HG03280 (cell line): ENCODE measurements around the gene MLN.
A peak's percentile ranks its signal among the peaks of the same experiment; 100 is the strongest.

Experiments
- ATAC-seq: cut with Tn5 transposase; IDR thresholded peaks from one replicate; pipeline ENCODE4 v1.9.1; 2021; ENCODE audit warnings: mild to moderate bottlenecking, moderate library complexity; ENCODE audit not compliant: unreplicated experiment

Gene MLN

GRCh38 chr6:33790910-33791309, 12.9 kb downstream of the MLN start:
- no peak for ATAC-seq

- no peak for ATAC-seq
These were observed 13.4 kb downstream of the MLN start for GRCh38 chr6:33790379-33790778.

- ATAC-seq = no peak
These were observed 14.3 kb downstream of the MLN start for GRCh38 chr6:33789550-33789895.

- peak; percentile 82 for ATAC-seq
These were observed 14.9 kb downstream of the MLN start, which contains the start of gene LEMD2 for GRCh38 chr6:33788694-33789549. Gene LEMD2 (minus strand): TSS chr6:33789130. CDS start chr6:33789116, 14 bp downstream.

GRCh38 chr6:33787954-33788693, 15.7 kb downstream of the MLN start:
- peak; percentile 45 for ATAC-seq

- no peak for ATAC-seq
These were observed 16.4 kb downstream of the MLN start for GRCh38 chr6:33787346-33787953.

GRCh38 chr6:33786736-33787135, 17.1 kb downstream of the MLN start:
- no peak for ATAC-seq

- ATAC-seq = no peak
These were observed 18.0 kb downstream of the MLN start for GRCh38 chr6:33785778-33786177.

- ATAC-seq = no peak
These were observed 19.0 kb downstream of the MLN start for GRCh38 chr6:33784787-33785186.

GRCh38 chr6:33783781-33784520, 19.9 kb downstream of the MLN start:
- no peak for ATAC-seq

- ATAC-seq = no peak
These were observed 21.2 kb downstream of the MLN start for GRCh38 chr6:33782561-33782960.

- no peak for ATAC-seq
These were observed 22.4 kb downstream of the MLN start for GRCh38 chr6:33781131-33781975.

GRCh38 chr6:33779895-33780294, 23.9 kb downstream of the MLN start:
- ATAC-seq = no peak

- no peak for ATAC-seq
These were observed 24.5 kb downstream of the MLN start for GRCh38 chr6:33779290-33779689.

GRCh38 chr6:33778444-33779121, 25.2 kb downstream of the MLN start:
- ATAC-seq = no peak

GRCh38 chr6:33777398-33778388, 26.1 kb downstream of the MLN start:
- no peak for ATAC-seq

GRCh38 chr6:33776764-33777163, 27.0 kb downstream of the MLN start:
- no peak for ATAC-seq

- ATAC-seq = no peak
These were observed 27.6 kb downstream of the MLN start for GRCh38 chr6:33776186-33776585.
